ENCODE data around the gene IGFL2. TPM values are rescaled to one million over a fixed set of nuclear protein-coding genes. Genes with fewer than 3 reads are reported as not detected.
"Not testable (repeated sequence)": the region's sequence is repeated elsewhere in the genome, so short reads cannot be mapped to it uniquely, and the experiment has no call there.

IGFL2 gene
- total RNA-seq, 2 experiments from 2014 or later: not detected

GRCh38 chr19:46198756-46199155, 50.7 kb downstream of the IGFL2 start:
- no peak overlapping the region for H3K27ac Mint-ChIP-seq
- H3K27me3 Mint-ChIP-seq: peaks cover 52% of the 10 kb centered on the region
- H3K36me3 Mint-ChIP-seq: no peaks in the 10 kb centered on the region
- CTCF ChIA-PET: no interaction called here
- H3K4me1 Mint-ChIP-seq: no peaks in the 10 kb centered on the region
- H3K9me3 Mint-ChIP-seq (ENCODE audit: low read depth): no peaks in the 10 kb centered on the region
- H3K4me3 Mint-ChIP-seq: no peak overlapping the region
- ATAC-seq (no peak), DNase-seq (no peak)

DNA sequence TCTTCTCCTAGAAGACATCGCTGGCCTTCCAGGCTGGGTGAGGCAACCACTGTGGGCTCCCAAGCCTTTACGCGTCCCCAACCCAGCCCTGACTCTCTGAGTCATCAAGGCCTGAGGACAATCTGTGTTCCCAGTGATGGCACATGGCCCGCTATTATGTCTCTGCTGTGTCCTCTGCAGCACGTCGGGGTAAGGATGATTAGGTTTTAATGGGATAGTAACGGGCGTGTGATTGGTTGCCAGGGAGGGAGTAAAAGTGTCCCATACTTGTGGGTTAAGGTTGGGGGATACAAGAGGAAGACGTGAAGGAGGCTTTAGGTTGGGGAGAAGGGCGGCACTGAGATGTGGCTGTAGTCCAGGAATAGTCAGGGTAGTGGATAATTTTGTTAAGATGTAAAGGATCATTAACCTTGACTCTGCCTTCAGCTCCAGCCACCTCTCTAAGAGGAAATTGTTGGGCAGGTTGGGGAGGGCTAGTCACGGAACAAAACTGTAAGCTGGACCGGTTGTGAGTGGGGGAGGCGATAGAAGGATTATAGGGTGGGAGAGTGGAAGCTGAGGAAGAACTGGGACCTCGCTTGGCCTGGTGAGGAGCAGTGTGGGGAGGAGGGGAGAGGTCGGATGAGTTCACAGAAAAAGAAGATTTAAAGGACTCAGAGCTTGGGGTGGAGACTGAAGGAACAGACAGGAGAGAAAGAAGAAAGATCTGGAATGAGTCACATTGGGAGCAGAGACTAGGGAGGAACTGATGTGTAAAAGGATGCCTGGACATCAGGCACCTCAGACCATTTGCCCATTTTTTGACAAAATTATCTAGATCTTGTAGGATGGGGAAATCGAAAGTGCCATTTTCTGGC, 53.6 kb downstream of the IGFL2 start:
- no peaks in the 10 kb centered on the region for H3K9me3 Mint-ChIP-seq (ENCODE audit: low read depth)
- no peak for ATAC-seq
- H3K36me3 Mint-ChIP-seq: no peaks in the 10 kb centered on the region
- no peaks in the 10 kb centered on the region for H3K4me1 Mint-ChIP-seq
- peaks cover 32% of the 10 kb centered on the region for H3K27me3 Mint-ChIP-seq
- H3K27ac Mint-ChIP-seq: no peak overlapping the region
- H3K4me3 Mint-ChIP-seq: no peak overlapping the region
- DNase-seq: no peak
- CTCF ChIA-PET: no interaction called here

GRCh38 chr19:46202426-46202825, 54.4 kb downstream of the IGFL2 start:
- Mint-ChIP-seq H3K9me3 (ENCODE audit: low read depth) (no peaks in the 10 kb centered on the region), H3K4me3 (no peak overlapping the region), H3K4me1 (no peaks in the 10 kb centered on the region), H3K27ac (no peak overlapping the region), H3K27me3 (peaks cover 33% of the 10 kb centered on the region), H3K36me3 (no peaks in the 10 kb centered on the region)
- CTCF ChIA-PET: no interaction called here
- ATAC-seq (no peak), DNase-seq (no peak)

GRCh38 chr19:46202872-46203860, 55.1 kb downstream of the IGFL2 start:
- H3K9me3 Mint-ChIP-seq (ENCODE audit: low read depth): no peaks in the 10 kb centered on the region
- H3K36me3 Mint-ChIP-seq: no peaks in the 10 kb centered on the region
- DNase-seq (no peak), ATAC-seq (no peak)
- H3K27me3 Mint-ChIP-seq: peaks cover 34% of the 10 kb centered on the region
- H3K4me1 Mint-ChIP-seq: no peaks in the 10 kb centered on the region
- no peak overlapping the region for H3K27ac Mint-ChIP-seq
- CTCF ChIA-PET: no interaction called here
- no peak overlapping the region for H3K4me3 Mint-ChIP-seq

- CTCF ChIA-PET: no interaction called here
These were observed 56.0 kb downstream of the IGFL2 start for GRCh38 chr19:46204008-46204407.

DNA sequence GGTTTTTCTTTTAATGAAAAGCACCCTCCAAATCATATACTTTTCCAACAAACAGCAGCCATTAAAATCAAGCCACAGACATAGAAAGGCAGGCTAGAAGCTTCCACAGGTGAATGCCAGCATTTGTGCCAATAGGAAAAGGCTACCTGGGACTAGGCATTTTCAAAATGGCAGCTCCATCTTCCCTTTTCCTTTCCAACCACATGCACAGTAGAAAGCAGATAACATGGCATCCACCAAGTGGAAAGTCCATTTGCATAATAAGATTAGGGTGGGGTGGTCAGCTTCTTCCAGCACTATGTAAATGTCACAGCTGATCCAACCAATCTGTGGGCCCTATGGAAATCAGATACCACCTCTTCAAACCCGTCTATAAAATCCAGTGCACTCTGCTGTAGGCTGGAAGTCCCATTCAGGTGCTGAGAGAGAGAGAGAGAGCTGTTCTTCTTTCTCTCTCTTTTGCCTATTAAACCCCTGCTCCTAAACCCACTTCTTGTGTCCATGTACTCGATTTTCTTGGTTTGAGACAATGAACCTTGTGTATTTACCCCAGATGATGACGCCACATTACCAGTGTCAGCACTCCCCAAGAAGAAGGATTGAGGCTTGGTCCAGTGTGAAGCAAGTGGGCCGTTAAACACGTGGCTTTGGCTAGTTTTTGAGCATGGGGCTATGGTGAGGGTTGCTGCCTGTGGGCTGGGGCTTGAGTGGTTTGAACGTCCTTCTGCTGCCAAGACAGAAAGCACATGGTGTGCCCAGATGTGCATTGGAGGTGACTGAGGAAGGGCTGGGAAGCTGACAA, 57.3 kb downstream of the IGFL2 start:
- DNase-seq (no peak), ATAC-seq (no peak)
- Mint-ChIP-seq H3K4me1 (no peaks in the 10 kb centered on the region), H3K9me3 (ENCODE audit: low read depth) (no peaks in the 10 kb centered on the region), H3K4me3 (no peak overlapping the region), H3K36me3 (no peaks in the 10 kb centered on the region), H3K27ac (no peak overlapping the region), H3K27me3 (peaks cover 47% of the 10 kb centered on the region)
- CTCF ChIA-PET: interaction anchor here (0.6 kb wide), 1 partner anchor 76 kb away, joined by 3 read pairs; no protein-coding TSS in a partner anchor

More at GRCh38 chr19:46204008-46204407, 56.0 kb downstream of the IGFL2 start:
- Mint-ChIP-seq H3K36me3 (no peaks in the 10 kb centered on the region), H3K9me3 (ENCODE audit: low read depth) (no peaks in the 10 kb centered on the region), H3K4me3 (no peak overlapping the region), H3K4me1 (no peaks in the 10 kb centered on the region), H3K27me3 (peaks cover 36% of the 10 kb centered on the region), H3K27ac (no peak overlapping the region)
- DNase-seq (no peak), ATAC-seq (no peak)

- no peaks in the 10 kb centered on the region for H3K4me1 Mint-ChIP-seq
- ATAC-seq: no peak
These were observed 58.1 kb downstream of the IGFL2 start for GRCh38 chr19:46206176-46206575.

GRCh38 chr19:46206682-46207081, 58.6 kb downstream of the IGFL2 start:
- DNase-seq: no peak
- Mint-ChIP-seq H3K27ac (no peak overlapping the region), H3K4me1 (no peaks in the 10 kb centered on the region), H3K36me3 (no peaks in the 10 kb centered on the region), H3K27me3 (peaks cover 50% of the 10 kb centered on the region), H3K4me3 (no peak overlapping the region), H3K9me3 (ENCODE audit: low read depth) (no peaks in the 10 kb centered on the region)
- CTCF ChIA-PET: no interaction called here
- no peak for ATAC-seq

More at GRCh38 chr19:46206176-46206575, 58.1 kb downstream of the IGFL2 start:
- Mint-ChIP-seq H3K27me3 (peaks cover 52% of the 10 kb centered on the region), H3K36me3 (no peaks in the 10 kb centered on the region), H3K27ac (no peak overlapping the region), H3K4me3 (no peak overlapping the region), H3K9me3 (ENCODE audit: low read depth) (no peaks in the 10 kb centered on the region)
- CTCF ChIA-PET: no interaction called here
- no peak for DNase-seq

DNA sequence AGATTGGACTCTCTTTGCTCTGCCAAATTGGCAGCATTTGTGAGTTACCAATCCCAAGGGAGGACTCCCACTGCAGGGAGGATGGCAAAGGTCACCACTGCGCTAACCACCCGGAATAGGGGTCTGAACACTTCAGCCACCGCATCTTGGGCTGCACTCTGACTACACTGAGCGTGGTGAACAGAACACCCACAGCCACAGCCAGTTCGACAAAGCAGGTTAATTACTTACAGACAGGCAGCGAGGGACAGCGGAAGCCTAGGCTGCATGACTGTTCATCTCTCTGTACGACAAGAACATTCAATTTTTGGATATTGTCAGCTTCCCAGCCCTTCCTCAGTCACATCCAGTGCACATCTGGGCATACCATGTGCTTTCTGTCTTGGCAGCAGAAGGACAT, 59.8 kb downstream of the IGFL2 start:
- CTCF ChIA-PET; ATAC-seq; H3K27ac Mint-ChIP-seq; H3K9me3 Mint-ChIP-seq (ENCODE audit: low read depth); H3K4me1 Mint-ChIP-seq; H3K36me3 Mint-ChIP-seq; DNase-seq; H3K4me3 Mint-ChIP-seq: not testable (repeated sequence)
- peaks cover 43% of the 10 kb centered on the region for H3K27me3 Mint-ChIP-seq

DNA sequence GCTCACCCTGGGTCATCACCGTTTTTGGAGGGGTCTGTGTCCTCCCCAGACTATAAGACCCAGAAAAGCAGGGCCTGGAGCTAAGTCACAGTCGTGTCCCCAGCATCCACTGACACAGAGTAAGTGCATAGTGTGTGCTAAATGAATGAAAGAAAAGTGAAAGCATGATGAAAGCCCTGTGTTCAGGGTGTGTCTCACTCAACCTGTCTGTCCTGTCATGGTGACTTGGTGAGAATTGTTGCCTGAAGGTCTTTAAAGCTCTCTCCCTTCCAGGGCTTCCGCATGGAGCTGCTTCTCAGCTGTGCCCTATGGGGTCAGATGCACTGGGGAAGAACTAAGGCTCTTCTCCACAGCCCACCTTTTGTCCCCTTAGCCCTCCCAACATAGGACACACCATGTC, 61.0 kb downstream of the IGFL2 start:
- H3K4me3 Mint-ChIP-seq: no peak overlapping the region
- no peak for DNase-seq
- no peak overlapping the region for H3K27ac Mint-ChIP-seq
- no peaks in the 10 kb centered on the region for H3K4me1 Mint-ChIP-seq
- peaks cover 42% of the 10 kb centered on the region for H3K27me3 Mint-ChIP-seq
- ATAC-seq: no peak
- CTCF ChIA-PET: no interaction called here
- no peaks in the 10 kb centered on the region for H3K36me3 Mint-ChIP-seq
- H3K9me3 Mint-ChIP-seq (ENCODE audit: low read depth): no peaks in the 10 kb centered on the region

DNA sequence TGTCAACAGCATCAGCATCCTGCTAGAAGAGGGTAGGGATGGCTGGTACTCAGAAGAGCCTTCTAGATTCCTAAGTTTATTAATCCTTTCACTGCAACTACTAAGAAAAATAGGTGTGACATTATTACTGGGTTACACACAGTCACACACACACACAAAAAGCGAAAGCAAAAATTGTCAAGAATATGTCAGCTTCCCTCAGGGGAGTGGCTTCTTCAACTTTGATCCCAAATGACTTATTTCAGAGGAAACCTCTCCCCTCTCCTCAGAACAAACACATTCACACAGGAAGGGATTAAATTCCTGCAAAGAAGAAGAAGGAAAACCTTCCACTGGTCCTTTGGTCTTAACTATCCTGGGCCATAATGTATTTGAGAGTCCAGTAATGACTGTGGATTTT, 61.4 kb downstream of the IGFL2 start:
- Mint-ChIP-seq H3K4me1 (no peaks in the 10 kb centered on the region), H3K9me3 (ENCODE audit: low read depth) (no peaks in the 10 kb centered on the region), H3K4me3 (no peak overlapping the region), H3K27me3 (peaks cover 42% of the 10 kb centered on the region), H3K36me3 (no peaks in the 10 kb centered on the region), H3K27ac (no peak overlapping the region)
- CTCF ChIA-PET: no interaction called here
- ATAC-seq (no peak), DNase-seq (no peak)

GRCh38 chr19:46210669-46211068, 62.6 kb downstream of the IGFL2 start:
- CTCF ChIA-PET: interaction anchor here (1.1 kb wide), 1 partner anchor 21 kb away, joined by 3 read pairs; no protein-coding TSS in a partner anchor

More at GRCh38 chr19:46210669-46211068, 62.6 kb downstream of the IGFL2 start:
- H3K4me3 Mint-ChIP-seq: no peak overlapping the region
- H3K9me3 Mint-ChIP-seq (ENCODE audit: low read depth): no peaks in the 10 kb centered on the region
- no peaks in the 10 kb centered on the region for H3K36me3 Mint-ChIP-seq
- H3K27me3 Mint-ChIP-seq: peaks cover 40% of the 10 kb centered on the region
- no peaks in the 10 kb centered on the region for H3K4me1 Mint-ChIP-seq
- ATAC-seq (no peak), DNase-seq (no peak)
- no peak overlapping the region for H3K27ac Mint-ChIP-seq

Data from activated CD8-positive, alpha-beta memory T cell treated with anti-CD3 and anti-CD28 coated beads, Interleukin-2, amount 10 ng/mL, durations not matched to agents 7 days and 5 days (primary cell).